GM12878 (cell line): ENCODE results near the gene ROBO1. TPM values are rescaled to one million over a fixed set of nuclear protein-coding genes. Genes with fewer than 3 reads are reported as not detected.

Source experiments
- ATAC-seq: fragments of 200-7000 bp; cut with Tn5 transposase; 3 replicates; pipeline ENCODE4 v1.9.1; 2020; ENCODE audit warnings: mild to moderate bottlenecking, moderate library complexity
- BruUV-seq: library from RNA; stranded (reverse); fragments of 400-500 nt; replicated peaks from 2 replicates; lab custom pipeline; 2021; lab: Mats Ljungman, UMichigan
- CTCF ChIA-PET: fragments of 300-600 bp; sonication (Branson Sonifier 250); formaldehyde crosslinking; extraction: SDS; loops from one replicate; lab custom pipeline; 2021; ENCODE audit warnings: inconsistent platforms; lab: Yijun Ruan, JAX
- POLR2A ChIA-PET: fragments of 350-600 bp; formaldehyde crosslinking; extraction: SDS; loops from one replicate; lab custom pipeline; 2021; ENCODE audit warnings: inconsistent platforms; lab: Charles Lee
- RAD21 ChIA-PET: fragments of 300-600 bp; sonication (Branson Sonifier 250); formaldehyde crosslinking; loops from one replicate; lab custom pipeline; 2023; ENCODE audit warnings: antibody characterized with exemption; ENCODE audit not compliant: unreplicated experiment; lab: Charles Lee
- SMC1A ChIA-PET: fragments of 300-600 bp; sonication (Branson Sonifier 250); formaldehyde crosslinking; loops from one replicate; lab custom pipeline; 2023; ENCODE audit not compliant: unreplicated experiment, uncharacterized antibody; lab: Charles Lee
- DNase-seq: peaks from one replicate; pipeline ENCODE4 v3.0.0-alpha.2; 2011; ENCODE audit warnings: low read depth, low spot score
- FAIRE-seq: peaks from 3 replicates; lab custom pipeline; 2011; peaks lifted over from hg19 to GRCh38; lab: Jason Lieb, UNC
- H2AFZ ChIP-seq: 2 replicates; pipeline ENCODE4 v1.6.0; 2011; ENCODE audit warnings: low read depth, low read length, control low read depth; ENCODE audit not compliant: control insufficient read depth
- H3K27ac ChIP-seq: 2 replicates; pipeline ENCODE4 v1.5.1; 2011; ENCODE audit warnings: control low read depth; ENCODE audit not compliant: control insufficient read depth, insufficient read depth
- H3K27me3 ChIP-seq, 2 experiments: replicated peaks in 1 of 2; 2 replicates each; pipeline versions ENCODE4 v1.6.0 to v1.6.1; 2011; ENCODE audit warnings: low read length in 1 of 2; ENCODE audit not compliant: control insufficient read depth in 2 of 2, insufficient read depth in 2 of 2
- H3K36me3 ChIP-seq, 2 experiments: 2 replicates each; pipeline ENCODE4 v1.5.1; 2011; ENCODE audit warnings: low read length in 1 of 2; ENCODE audit not compliant: control insufficient read depth in 2 of 2, insufficient read depth in 2 of 2
- H3K4me1 ChIP-seq: 2 replicates; pipeline ENCODE4 v1.6.1; 2011; ENCODE audit warnings: mild to moderate bottlenecking, low read length, moderate library complexity, mixed read lengths; ENCODE audit not compliant: control insufficient read depth, insufficient read depth
- H3K4me2 ChIP-seq: 2 replicates; pipeline ENCODE4 v1.6.0; 2011; ENCODE audit warnings: control low read depth; ENCODE audit not compliant: control insufficient read depth, insufficient read depth
- H3K4me3 ChIP-seq: fragments of 200-600 bp; sonication (generic); 2 replicates; pipeline ENCODE4 v1.5.1; 2016
- H3K79me2 ChIP-seq: 2 replicates; pipeline ENCODE4 v1.6.0; 2011; ENCODE audit warnings: low read length; ENCODE audit not compliant: control insufficient read depth, insufficient read depth
- H3K9ac ChIP-seq: 2 replicates; pipeline ENCODE4 v1.8.0; 2011; ENCODE audit warnings: low read length, control low read depth, mixed read lengths; ENCODE audit not compliant: control insufficient read depth, insufficient read depth
- H3K9me3 ChIP-seq: replicated peaks from 3 replicates; pipeline ENCODE4 v1.5.1; 2011; ENCODE audit warnings: mild to moderate bottlenecking, low read length; ENCODE audit not compliant: control insufficient read depth, insufficient read depth
- H4K20me1 ChIP-seq: 2 replicates; pipeline ENCODE4 v1.6.0; 2011; ENCODE audit not compliant: control insufficient read depth, insufficient read depth
- BHLHE40 ChIP-seq, 2 experiments: fragments of 450-650 bp in 1 of 2; IDR thresholded peaks; 2 replicates each; pipeline ENCODE4 v1.6.1; 2011 to 2017; ENCODE audit warnings: low read depth in 2 of 2, borderline replicate concordance in 1 of 2, improper control_type of control experiment in 1 of 2, low read length in 1 of 2, mild to moderate bottlenecking in 1 of 2
- HDAC6 ChIP-seq: fragments of 200-600 bp; sonication (generic); IDR thresholded peaks from one replicate; pipeline ENCODE4 v1.8.0; 2017; ENCODE audit warnings: antibody characterized with exemption; ENCODE audit not compliant: unreplicated experiment
- JUND ChIP-seq: IDR thresholded peaks from 2 replicates; pipeline ENCODE4 v1.6.1; 2012; ENCODE audit warnings: low read depth, mild to moderate bottlenecking, low read length, improper control_type of control experiment, moderate library complexity
- RAD21 ChIP-seq: IDR thresholded peaks from 2 replicates; pipeline ENCODE4 v1.6.1; 2011; ENCODE audit warnings: mild to moderate bottlenecking, low read depth, low read length, moderate library complexity; ENCODE audit not compliant: insufficient read depth
- ZBTB4 ChIP-seq: fragments of 450-650 bp; formaldehyde crosslinking; IDR thresholded peaks from 2 replicates; pipeline ENCODE4 v1.4.0; 2022; ENCODE audit warnings: mild to moderate bottlenecking, moderate library complexity
- WGBS: methylation state at CpG from one replicate; pipeline ENCODE4 v1.1.6; 2016; ENCODE audit warnings: low lambda C conversion rate; ENCODE audit not compliant: insufficient replicate concordance, insufficient coverage; ENCODE audit errors: missing lambda C conversion rate; 5-methylcytosine and 5-hydroxymethylcytosine counted together
- in situ Hi-C: fragments of 300-500 bp; cut with MboI; formaldehyde crosslinking; loops from 9 replicates; pipeline ENCODE4 v1.14.3; 2018; ENCODE audit warnings: mixed read lengths
- intact Hi-C: fragments of 100-400 bp; cut with micrococcal nuclease; formaldehyde crosslinking; loops from one replicate; pipeline ENCODE4 v1.14.2; 2022; ENCODE audit not compliant: unreplicated experiment
- polyA plus RNA-seq, 11 experiments: library from polyadenylated mRNA; depleted of rRNA in 4 of 11; unstranded in 6 of 11; stranded (reverse) in 5 of 11; fragments of >200 nt; fragmentation: Nextera tagmentation in 4 of 11; fragmentation: Illumina TruSeq in 1 of 11; extraction: Ambion mirVana in 4 of 11; extraction: Trizol in 1 of 11; gene quantifications; 1 replicate in 1 of 11; 2 replicates in 10 of 11; pipeline versions ENCODE4 v1.2.1 to v1.2.3, GENCODE V29; 2011 to 2016; ENCODE audit warnings: inconsistent platforms in 2 of 11, missing spikeins in 2 of 11, low read depth in 1 of 11
- total RNA-seq, 4 experiments: library from RNA; depleted of rRNA in 3 of 4; stranded (reverse); fragments of >200 nt in 3 of 4; fragmentation: Illumina TruSeq in 1 of 4; extraction: Trizol in 1 of 4; gene quantifications; 2 replicates each; pipeline versions ENCODE4 v1.2.1 to v1.2.3, GENCODE V29; 2013 to 2021

The ROBO1 gene
- total and polyA plus RNA-seq, 10 of the 15 experiments (the other 5 are each of a cell fraction or from before 2014, with no cell fraction given) = 0.29 to 46.5 (median 1.2) TPM

GRCh38 chr3:78889348-78889747 is 878.5 kb downstream of the ROBO1 start:
- H3K4me1 ChIP-seq = no peaks in the 10 kb centered on the region
- ChIA-PET POLR2A (interaction anchor here (0.7 to 1.1 kb wide), 2 partner anchors 18 to 24 kb away, joined by 3 read pairs; no protein-coding TSS in a partner anchor), SMC1A (interaction anchor here (0.9 kb wide), 1 partner anchor 127 kb away, joined by 3 read pairs; no protein-coding TSS in a partner anchor), CTCF (interaction anchor here (0.7 kb wide), 1 partner anchor 43 kb away, joined by 4 read pairs; no protein-coding TSS in a partner anchor), RAD21 (interaction anchor here (0.6 to 1.7 kb wide), 4 partner anchors 9 to 75 kb away, joined by 3 to 6 read pairs (median 4); no protein-coding TSS in a partner anchor)
- no peak for TF ChIP-seq HDAC6
- TF ChIP-seq BHLHE40 (IDR thresholded peaks at IDR 0.05; ENCODE audit: borderline replicate concordance in 1 of 2, low read depth in 2 of 2, low read length in 1 of 2) = peak in 1 of 2 experiments; percentile 37; a peak in 1 of 4 replicates
- H3K9ac ChIP-seq = no peak overlapping the region
- no peak for DNase-seq
- ATAC-seq = no peak
- H3K27ac ChIP-seq = no peak overlapping the region
- intact Hi-C loops = no loop called here
- no peak overlapping the region for H3K4me2 ChIP-seq
- no peaks in the 10 kb centered on the region for H3K27me3 ChIP-seq
- 45% methylated on average over 4 of the region's 4 CpGs for WGBS
- H3K4me3 ChIP-seq = no peak overlapping the region
- H2AFZ ChIP-seq = no peak overlapping the region
- H3K9me3 ChIP-seq = no peaks in the 10 kb centered on the region; the same call in 2 of the 3 replicates
- in situ Hi-C loops = no loop called here
- BruUV-seq = no TSS peak
- H3K79me2 ChIP-seq = no peaks in the 10 kb centered on the region
- no peak for FAIRE-seq
- H4K20me1 ChIP-seq = no peaks in the 10 kb centered on the region
- no peaks in the 10 kb centered on the region for H3K36me3 ChIP-seq

GRCh38 chr3:78888635-78889034 is 879.2 kb downstream of the ROBO1 start:
- Histone ChIP-seq H3K27me3 (no peaks in the 10 kb centered on the region), H2AFZ (no peak overlapping the region), H3K4me3 (no peak overlapping the region), H3K4me2 (no peak overlapping the region), H4K20me1 (no peaks in the 10 kb centered on the region), H3K79me2 (no peaks in the 10 kb centered on the region), H3K9ac (no peak overlapping the region), H3K36me3 (no peaks in the 10 kb centered on the region), H3K9me3 (no peaks in the 10 kb centered on the region; the same call in 2 of the 3 replicates), H3K4me1 (no peaks in the 10 kb centered on the region), H3K27ac (no peak overlapping the region)
- ChIA-PET RAD21 (interaction anchor here (0.9 to 2.5 kb wide), 8 partner anchors 11 to 127 kb away, joined by 3 to 12 read pairs (median 3); no protein-coding TSS in a partner anchor), POLR2A (interaction anchor here (1.4 kb wide), 1 partner anchor 27 kb away, joined by 4 read pairs; no protein-coding TSS in a partner anchor), SMC1A (interaction anchor here (0.6 to 2.9 kb wide), 11 partner anchors 8 to 158 kb away, joined by 3 to 20 read pairs (median 3); no protein-coding TSS in a partner anchor), CTCF (interaction anchor here (1.1 to 1.2 kb wide), 2 partner anchors 17 to 100 kb away, joined by 3 read pairs; no protein-coding TSS in a partner anchor)
- TF ChIP-seq JUND = no peak
- TF ChIP-seq ZBTB4 (CRISPR knock-in tag) = no peak
- TF ChIP-seq RAD21 = no peak
- FAIRE-seq (no peak), ATAC-seq (no peak), DNase-seq (no peak)
- in situ Hi-C loops = no loop called here
- intact Hi-C loops = no loop called here
- BruUV-seq = no TSS peak
